Glomerular visceral epithelial cell (primary cell): ENCODE results near the gene MAMDC2.
A peak's percentile ranks its signal among the peaks of the same experiment; 100 is the strongest.

Source experiments
- DNase-seq: peaks from one replicate; pipeline ENCODE4 v3.0.0-alpha.2; 2016; ENCODE audit errors: extremely low spot score

The MAMDC2 gene

DNA sequence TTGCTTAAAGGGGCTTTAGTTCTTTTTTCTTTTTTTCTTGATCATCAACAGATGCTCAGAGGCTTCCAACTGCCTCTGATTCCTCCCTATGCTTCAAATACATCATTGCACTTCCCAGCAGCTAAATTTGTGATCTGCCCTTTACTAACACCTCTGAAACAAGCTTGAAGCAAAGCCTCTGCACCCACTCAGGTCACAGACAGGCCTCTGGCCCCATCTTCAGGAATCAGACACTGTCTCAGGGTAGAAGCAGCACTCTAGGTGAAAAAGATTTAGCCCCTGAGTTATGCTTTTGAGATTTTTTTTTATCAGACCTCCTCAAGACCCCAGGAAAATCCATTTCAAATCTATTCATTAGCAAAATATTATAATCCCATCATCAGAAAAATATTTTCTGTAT, 91.5 kb downstream of the MAMDC2 start:
- DNase-seq: no peak

DNA sequence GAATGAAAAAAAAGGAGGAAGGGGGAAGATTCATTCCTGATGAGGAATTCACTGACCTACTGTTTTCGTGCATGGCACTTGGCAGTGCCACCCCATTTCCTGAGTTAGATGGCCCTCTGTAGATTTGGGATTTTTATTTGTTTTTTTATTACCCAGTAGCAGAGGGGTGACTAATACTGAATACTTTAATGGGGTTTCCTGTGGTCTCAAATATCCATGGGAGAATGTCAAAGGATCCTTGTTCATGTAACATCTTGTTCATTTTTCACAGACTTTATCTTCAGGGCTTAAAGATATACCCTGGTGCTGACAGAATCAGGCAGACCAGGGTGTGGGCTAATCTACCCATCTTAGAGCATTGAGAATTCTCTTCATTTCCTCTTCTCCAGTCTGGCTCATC, 93.0 kb downstream of the MAMDC2 start:
- DNase-seq: peak; percentile 11

DNA sequence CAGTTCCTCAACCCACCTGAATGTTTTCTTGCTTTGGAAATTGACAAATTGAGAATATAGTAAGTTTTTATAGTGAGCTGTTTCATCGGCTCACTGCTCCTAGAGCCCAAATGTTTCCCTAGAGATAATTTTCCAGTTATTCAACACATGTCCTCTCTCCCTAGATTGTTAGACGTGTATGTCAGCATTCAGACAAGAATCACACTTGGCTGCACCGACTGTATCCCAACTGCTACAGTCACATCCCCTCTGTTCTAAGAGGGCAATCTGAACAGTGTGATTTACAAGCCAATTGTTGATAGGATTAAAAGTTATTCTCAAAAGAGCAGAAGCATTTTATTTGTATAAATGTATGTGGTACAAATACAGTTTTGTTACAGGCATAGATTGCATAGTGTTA, 93.9 kb downstream of the MAMDC2 start:
- DNase-seq: no peak

DNA sequence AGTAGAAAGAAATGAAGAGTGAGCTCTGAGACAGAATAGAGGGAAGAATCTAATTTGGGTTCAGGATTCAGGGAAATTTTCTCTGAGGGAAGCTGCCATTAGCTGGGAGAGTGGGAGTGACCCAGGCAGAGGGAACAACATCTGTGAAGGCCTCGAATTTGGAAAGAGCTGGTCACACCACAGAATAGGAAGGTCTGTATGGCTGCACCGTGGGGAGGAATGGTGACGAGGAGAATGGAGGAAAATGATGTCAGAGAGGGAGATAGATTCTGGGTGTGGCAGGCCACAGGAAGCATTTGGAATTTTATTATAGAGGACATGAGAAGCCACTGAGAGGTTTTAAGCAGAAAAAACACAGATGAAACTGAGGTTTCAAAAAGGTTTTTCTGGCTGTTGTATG, 98.5 kb downstream of the MAMDC2 start:
- no peak for DNase-seq

DNA sequence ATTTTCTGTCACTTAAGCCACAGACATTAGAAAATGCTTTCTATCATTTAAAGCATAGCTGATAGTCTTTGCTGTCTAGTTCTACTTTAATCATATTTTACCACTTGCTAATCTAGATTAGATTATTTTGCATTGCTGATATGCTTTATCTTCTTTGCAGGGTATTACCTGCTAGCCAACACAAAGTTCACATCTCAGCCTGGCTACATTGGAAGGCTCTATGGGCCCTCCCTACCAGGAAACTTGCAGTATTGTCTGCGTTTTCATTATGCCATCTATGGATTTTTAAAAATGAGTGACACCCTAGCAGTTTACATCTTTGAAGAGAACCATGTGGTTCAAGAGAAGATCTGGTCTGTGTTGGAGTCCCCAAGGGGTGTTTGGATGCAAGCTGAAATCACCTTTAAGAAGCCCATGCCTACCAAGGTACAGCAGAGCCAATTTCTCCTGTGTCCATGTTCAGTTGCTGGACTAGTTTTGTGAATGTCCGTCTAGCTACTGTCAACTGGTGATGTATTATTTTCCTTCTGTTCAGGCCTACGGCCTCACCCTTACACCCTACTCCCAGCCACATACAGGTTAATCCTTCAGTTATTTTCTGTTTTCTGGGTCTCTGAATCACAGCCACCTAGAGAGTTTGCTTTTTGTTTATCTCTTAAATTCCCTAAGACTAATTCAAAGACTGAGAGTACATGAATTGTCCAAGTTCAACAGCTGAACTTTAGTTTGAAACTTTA, 99.9 kb downstream of the MAMDC2 start:
- DNase-seq: no peak

DNA sequence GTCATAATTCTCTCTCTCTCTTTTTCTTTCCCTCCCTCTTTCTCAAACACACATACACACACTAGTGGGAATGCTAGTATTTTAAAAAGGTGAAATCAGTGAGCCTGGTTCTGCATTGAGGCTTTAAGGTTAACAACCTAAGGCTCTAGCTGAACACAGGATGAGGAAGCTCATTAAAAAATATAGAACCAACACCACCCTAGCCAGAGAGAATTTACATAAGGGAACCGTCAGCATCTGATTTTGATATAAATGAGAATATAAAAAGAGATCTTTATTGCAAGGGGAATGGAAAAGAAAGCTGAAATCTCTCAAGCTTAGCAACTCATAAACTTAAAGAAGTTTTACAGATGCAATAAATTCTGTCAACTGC, 100.5 kb downstream of the MAMDC2 start:
- no peak for DNase-seq

DNA sequence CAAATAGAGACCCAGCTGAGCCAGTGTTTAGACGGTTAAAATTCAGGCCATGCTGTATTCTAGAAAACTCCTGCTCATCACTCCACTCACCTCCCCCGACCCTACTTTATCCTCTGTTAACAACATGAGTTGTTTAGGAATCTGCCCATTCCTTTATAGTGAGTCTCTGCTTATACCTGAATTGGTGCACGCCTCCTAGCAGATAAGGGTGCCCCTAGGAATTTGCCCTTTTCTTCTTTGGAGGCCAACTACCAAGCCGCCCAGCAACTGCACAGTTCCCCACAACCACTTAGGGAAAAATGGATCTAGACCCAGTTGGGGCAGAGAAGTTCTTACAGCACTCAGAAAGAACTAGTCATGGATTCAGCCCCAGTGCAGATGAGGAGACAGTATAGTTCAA, 102.3 kb downstream of the MAMDC2 start:
- DNase-seq: no peak

DNA sequence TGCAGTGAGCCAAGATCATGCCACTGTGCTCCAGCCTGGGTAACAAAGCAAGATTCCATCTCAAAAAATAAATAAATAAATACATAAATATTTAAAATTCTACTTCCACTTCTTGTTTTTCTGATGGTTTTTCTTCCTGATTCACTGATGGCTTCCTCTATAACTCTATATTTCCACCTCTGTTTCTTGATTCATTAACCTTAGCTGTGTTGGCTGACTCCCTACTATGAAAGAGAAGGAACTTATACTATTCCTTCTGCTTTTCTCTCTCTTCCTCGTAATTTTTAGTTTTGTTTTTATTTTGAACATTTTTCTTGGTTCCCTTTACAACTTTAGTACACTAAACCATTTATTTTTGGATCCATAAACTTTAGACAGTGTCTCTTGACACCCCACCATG, 103.5 kb downstream of the MAMDC2 start:
- DNase-seq: no peak

DNA sequence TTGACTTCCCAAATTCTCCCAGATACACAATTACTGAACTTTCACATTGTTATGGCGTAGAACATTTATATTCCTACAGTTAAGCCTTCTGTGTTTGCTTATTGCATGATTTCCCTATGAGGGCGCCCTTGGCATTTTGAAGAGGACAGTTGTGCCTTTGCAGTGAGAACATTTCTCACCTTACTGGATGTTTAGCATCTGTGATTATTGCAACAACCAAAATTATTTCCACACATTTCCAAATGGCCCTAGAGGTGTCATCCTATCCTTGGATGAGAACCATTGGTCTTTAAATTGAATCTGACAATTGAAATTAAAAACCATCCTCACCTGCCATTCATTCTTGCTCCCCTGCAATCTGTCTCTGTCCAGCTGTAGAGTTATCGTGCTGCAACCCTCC, 104.0 kb downstream of the MAMDC2 start:
- DNase-seq: no peak

DNA sequence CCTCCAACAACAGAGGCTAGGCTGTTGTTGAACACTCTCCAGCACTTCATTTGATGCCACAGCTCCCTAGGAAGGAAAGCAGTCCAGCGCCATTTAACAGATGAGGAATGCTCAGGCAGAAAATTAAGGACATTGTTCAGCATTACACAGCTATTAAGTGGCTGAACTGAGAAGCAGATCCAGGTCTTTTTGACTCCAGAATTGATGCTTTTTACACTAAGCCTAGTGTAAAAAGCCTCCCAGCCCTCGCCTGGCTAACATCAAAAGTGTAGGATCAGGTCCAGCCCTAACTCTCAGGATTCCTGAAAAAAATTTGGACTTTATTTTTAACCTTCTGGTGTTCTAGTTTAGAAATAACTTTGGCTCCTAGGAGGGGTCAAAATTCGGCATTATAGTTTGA, 108.7 kb downstream of the MAMDC2 start:
- no peak for DNase-seq

DNA sequence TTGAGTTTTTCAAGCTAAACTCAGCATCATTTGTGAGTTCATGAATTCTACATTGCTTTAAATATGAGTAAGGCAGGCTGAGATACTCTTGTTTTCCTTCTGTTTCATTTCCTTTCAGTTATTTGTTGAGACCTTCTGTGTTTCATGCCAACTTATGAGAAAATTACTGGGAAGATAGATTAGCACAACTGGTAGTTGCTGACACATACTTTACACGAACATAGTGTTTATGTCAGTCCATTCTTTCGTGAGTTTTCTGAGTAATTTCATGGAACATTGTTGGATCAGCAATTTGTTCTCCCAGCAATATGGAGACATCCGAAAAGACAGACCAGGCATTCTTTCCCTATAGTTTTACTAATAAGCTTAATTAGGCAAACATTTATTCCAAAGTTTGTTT, 113.1 kb downstream of the MAMDC2 start:
- DNase-seq: no peak

DNA sequence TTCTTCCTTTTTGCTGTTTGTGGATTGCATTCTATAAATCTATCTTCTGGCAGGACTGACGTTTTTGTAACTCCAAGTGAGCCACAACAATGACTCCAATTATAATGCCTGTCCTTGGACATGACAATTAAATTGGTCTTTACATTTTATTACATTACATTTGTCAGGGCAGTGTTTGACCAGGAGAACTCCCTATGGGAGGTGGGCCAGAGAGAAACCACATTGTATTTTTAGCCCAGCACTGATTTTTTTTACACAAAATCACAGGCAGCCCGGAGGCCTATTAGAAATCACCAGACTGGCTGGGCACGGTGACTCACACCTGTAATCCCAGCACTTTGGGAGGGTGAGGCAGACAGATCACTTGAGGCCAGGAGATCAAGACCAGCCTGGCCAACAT, 116.0 kb downstream of the MAMDC2 start:
- DNase-seq: no peak

DNA sequence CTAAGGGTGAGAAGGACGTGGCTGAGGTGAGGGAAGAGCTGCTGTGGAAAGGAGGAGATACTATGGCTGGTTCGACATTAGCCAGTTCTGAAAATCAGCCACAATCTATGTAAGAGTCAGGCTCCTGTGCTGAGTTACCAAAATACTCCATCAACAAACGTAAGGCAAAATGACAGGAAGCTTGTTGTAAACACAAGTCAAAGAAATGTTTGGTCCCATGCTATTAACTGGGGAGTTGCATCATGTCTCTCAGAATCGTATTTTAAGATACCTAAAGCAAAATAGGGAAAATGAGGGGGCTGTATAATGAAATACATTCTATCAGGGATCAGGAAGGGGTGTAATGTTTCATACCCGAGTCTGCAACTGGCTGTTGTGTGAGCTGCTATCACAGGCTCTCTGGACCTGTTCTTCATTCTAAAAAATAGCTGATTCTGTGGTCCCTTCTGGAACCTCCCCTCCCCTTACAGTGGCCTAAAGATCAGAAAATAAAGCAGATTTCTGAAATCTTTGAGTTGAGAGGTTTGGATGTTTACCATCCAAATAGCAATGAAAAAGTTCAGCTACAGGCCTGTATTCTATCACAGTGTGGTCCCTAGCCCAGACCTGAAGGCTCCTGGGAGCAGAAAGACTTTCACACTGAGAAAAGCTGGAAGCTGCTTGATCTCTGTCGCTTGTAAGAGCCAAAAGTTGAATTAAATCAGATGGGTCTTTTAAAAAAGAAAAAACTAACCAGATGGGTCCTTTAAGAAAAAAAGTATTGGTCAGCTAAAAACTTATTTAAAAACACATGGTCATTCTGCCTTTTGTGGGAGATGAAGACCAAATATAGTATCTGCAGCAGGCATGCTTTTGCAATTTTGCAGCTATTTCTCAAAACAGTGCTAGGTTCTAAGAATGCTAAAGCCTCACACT, 117.3 kb downstream of the MAMDC2 start:
- no peak for DNase-seq

DNA sequence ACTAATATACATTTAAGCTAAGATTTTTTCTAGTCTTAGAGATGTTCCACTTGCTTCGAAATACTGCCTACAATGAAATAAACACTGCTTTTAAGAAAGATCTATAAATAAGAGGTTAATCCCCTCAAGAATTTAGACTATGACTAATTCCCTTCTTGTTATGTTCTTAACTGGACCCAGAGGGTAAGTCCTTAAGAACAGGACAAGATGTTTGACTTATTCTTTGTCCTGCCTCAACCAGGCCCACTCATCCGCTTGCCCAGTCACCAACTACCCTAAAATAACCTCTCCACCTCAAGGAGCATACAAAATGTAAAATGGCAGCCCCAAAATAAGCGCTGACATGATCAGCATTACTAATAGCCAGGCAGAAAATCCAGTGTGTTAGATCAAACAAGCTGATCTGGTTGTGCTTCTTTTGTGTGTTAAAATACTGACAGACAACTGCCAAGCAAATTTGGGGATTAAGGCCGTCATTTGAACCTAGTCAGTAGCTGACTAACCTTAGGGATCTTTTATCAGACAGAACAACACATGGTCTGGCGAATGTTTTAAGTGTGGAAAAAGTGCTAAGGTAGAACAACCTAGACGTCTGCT, 121.5 kb downstream of the MAMDC2 start:
- DNase-seq: no peak

DNA sequence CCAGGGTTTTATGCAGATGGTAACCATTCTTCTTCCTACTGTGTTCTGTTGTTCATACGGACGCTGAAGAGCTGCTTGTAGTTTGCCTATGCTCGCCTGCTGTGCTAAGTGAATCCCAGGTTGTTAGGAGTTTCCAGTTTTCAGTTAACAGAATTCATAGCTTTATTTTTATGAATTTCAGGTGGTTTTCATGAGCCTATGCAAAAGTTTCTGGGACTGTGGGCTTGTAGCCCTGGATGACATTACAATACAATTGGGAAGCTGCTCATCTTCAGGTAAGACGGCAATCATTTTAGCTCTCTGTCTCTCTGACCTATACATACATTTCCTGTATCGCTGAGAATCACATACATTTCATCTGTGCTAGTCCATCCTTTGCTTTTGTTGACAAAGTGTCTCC, 124.9 kb downstream of the MAMDC2 start:
- no peak for DNase-seq

DNA sequence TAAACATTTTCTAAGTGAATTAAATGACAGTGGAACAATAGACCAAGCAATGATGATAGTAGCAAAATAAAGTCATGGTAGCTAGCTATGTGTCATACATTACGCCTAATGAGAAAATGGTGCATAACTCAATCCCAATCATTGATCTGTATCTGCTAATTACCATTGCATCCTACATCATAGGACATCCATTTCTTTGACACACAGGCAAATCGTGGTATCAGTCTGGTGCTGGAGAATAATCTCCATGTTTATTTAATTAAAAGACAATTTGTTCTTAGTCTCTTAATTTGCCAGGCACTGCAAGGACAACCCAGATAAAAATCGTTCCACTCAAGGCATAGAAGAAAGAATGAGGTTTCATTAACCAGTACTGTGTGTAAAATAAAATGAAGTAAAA, 125.6 kb downstream of the MAMDC2 start:
- DNase-seq: no peak

DNA sequence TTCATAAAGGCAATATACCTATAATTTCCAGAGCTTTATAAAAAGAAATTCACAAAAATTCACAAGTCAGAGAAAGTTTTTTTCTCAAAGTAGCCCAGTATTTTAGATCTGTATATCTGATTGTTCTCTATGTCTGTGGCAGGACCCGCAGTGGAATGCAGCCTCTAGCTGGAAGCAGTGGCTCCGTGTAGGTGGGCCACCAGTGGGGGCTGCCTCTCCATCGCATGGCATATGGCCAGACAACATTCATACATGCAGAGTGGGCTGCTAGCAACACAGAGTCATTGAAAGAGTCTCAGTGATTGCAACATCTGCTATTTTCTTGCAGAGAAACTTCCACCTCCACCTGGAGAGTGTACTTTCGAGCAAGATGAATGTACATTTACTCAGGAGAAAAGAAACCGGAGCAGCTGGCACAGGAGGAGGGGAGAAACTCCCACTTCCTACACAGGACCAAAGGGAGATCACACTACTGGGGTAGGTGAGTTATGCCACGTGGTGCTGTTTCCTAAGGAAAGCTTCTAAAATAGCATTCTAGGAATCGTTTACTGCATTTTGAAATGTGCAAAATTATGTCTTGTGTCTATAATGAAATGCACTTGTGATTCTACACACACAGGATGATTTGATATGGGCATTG, 126.6 kb downstream of the MAMDC2 start:
- DNase-seq: no peak

DNA sequence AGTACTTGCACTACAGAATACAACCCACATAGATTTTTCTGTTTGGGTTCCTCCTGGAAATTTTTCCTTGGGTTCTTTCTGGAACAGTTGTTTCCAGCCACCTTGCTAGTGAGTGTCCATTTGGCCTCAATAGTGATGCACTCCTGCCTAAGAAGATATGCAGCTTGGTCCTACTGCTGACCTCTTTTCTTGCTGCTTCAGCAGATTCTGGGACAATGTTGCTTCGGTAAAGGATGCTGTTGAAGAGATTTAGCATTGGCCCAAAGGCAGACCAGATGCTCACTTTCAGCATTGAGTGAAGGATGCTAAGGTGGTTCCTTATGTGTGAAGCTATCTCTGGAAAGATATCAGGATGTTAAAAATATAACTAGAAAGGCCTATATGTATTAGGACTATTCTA, 128.9 kb downstream of the MAMDC2 start:
- DNase-seq: no peak

DNA sequence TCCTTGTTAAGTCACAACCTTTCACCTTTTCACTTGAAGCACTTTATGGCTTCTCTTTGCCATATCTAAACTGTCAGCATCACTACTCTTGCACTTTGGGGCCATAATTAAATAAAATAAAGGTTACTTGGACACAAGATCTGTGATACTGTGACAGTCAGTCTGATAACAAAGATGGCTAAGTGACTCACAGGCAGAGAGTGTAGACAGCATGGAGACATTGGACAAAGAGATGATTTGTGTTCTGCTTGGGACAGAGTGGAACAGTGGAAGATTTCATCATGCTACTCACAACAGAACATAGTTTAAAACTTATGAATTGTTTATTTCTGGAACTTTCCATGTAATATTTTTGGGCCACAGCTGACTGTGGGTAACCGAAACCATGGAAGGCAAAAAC, 133.5 kb downstream of the MAMDC2 start:
- DNase-seq: no peak

DNA sequence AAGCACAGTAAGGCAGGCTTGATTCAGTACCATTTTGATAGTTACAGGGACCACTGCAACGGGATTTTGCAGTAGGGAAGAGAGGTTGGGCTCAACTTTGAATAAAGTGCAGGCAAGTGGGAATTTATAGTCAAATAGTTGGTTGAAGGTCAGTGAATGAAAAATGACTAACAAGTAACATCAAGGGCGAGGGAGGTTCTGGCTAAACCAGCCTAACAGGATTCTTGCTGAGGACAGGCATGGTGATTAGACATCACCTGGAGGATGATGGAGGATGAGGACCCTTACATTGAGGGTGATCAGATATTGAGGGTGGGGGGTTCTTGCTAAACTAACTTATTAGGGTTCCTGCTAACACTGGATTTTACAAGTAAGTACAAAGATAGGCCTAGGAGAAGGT, 149.1 kb downstream of the MAMDC2 start:
- DNase-seq: no peak

DNA sequence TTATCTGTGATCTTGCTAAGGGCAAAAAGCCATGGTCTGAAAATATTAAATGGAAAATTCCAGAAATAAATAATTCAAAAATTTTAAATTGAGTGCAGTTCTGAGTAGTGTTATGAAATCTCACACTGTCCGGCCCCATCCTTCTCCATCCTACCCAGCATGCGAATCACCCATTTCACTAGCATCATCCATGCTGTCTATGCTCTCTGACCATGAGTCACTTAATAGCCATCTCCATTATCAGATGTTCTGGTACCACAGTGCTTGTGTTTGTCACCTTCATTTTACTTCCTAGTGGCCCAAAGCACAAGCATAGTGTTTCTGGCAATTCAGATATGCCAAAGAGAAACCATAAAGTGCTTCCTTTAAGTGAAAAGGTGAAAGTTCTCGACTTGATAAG, 151.8 kb downstream of the MAMDC2 start:
- DNase-seq: no peak

DNA sequence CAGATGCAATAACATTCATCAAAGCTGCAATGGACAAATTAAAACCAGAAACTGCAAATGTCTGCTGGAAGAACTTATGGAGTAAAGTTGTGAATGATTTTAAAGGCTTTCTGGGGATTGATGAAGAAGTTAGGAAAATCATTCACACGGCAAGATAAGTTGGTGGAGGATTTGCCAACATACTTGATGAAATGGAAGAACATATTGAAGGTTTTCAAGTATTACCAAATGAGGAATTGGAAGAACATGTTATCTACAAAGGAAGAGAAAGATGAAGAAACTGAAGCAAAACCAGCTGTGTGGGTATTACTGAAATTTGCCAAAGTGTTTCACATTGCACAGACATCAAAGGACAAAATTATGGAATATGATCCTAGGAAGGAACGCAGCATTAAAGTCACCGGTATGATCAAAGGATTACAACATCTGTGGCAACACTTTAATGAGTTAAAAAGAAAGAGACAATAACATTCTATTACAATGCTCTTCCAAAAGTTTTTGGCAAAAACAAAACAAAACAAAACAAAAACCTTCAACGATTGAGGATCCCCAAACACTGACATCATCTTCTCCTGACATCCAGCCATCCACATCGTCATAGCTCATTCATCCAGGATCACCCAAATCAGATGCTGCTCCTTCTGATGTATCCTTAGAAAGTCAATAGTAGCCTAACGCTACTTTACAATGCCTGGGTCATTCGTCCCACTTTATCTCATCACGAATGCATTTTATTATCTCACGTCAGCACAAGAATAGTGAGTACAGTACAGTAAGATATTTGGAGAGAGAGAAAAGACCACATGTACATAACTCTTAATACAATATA, 153.8 kb downstream of the MAMDC2 start:
- no peak for DNase-seq
